ENCODE results near the gene FHOD3. TPM values are rescaled to one million over a fixed set of nuclear protein-coding genes. Genes with fewer than 3 reads are reported as not detected.

FHOD3 gene
- total and polyA plus RNA-seq, 9 of the 15 experiments (the other 6 are each of a cell fraction or from before 2014, with no cell fraction given), result 0.11 TPM; not detected in 8

DNA sequence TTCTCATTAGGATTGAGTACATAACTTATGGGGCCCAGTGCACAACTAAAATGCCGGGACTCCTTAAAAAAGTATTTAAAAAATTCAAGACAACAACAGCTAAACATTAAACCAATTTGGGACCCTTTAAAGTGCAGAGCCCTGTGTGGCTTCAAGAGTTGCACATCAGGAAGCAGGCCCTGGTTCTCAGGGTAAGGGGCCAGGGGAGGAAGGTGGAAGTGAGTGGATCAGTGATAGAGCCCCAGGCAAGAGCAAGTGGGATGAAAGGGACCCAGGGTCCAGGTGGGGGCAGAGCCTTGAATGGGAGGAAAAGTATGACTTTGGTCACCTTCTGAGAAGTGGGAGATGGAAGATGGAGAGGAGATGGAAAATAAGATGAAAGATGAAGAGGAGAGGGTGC, 2.3 kb upstream of the FHOD3 start:
- Histone ChIP-seq H3K27me3 (ENCODE audit: control insufficient read depth in 2 of 2, insufficient read depth in 2 of 2, low read length in 2 of 2) (peaks cover 30 to 32% of the 10 kb centered on the region in 2 experiments), H3K9me3 (replicated peaks; ENCODE audit: control insufficient read depth, insufficient read depth, low read depth, low read length) (no peaks in the 10 kb centered on the region), H3K4me3 (no peak overlapping the region), H3K9ac (ENCODE audit: insufficient read depth in 1 of 2, low read depth in 2 of 2, low read length in 2 of 2) (no peak overlapping the region), H3K36me3 (ENCODE audit: control insufficient read depth, insufficient read depth, low read length) (no peaks in the 10 kb centered on the region), H3K27ac (ENCODE audit: extremely low read depth, low read depth, low read length) (no peak overlapping the region), H4K20me1 (replicated peaks; ENCODE audit: control insufficient read depth, insufficient read depth, low read length) (peaks cover 4% of the 10 kb centered on the region; the same call in 1 of the 2 replicates), H3K79me2 (ENCODE audit: control insufficient read depth, insufficient read depth, low read length) (no peaks in the 10 kb centered on the region), H3K4me1 (replicated peaks in 1 of 2; ENCODE audit: control insufficient read depth in 2 of 2, insufficient read depth in 2 of 2, low read length in 2 of 2) (peaks cover 0 to 20% of the 10 kb centered on the region in 2 experiments; a peak in 4 of 5 replicates), H3K4me2 (ENCODE audit: insufficient read depth, low read length) (no peak overlapping the region), H2AFZ (ENCODE audit: low read depth, low read length) (no peak overlapping the region), H3K9me1 (ENCODE audit: control insufficient read depth, insufficient read depth, low read length) (no peaks in the 10 kb centered on the region)
- DNase-seq (ENCODE audit: extremely low read depth in 1 of 4, low spot score in 3 of 4), result no peak
- POLR2A ChIA-PET, result no interaction called here
- 0% methylated on average over 1 of the region's 1 CpG for WGBS (ENCODE audit: insufficient coverage, low coverage, missing lambda C conversion rate)
- FAIRE-seq, result no peak
- TF ChIP-seq, protein P1, sequence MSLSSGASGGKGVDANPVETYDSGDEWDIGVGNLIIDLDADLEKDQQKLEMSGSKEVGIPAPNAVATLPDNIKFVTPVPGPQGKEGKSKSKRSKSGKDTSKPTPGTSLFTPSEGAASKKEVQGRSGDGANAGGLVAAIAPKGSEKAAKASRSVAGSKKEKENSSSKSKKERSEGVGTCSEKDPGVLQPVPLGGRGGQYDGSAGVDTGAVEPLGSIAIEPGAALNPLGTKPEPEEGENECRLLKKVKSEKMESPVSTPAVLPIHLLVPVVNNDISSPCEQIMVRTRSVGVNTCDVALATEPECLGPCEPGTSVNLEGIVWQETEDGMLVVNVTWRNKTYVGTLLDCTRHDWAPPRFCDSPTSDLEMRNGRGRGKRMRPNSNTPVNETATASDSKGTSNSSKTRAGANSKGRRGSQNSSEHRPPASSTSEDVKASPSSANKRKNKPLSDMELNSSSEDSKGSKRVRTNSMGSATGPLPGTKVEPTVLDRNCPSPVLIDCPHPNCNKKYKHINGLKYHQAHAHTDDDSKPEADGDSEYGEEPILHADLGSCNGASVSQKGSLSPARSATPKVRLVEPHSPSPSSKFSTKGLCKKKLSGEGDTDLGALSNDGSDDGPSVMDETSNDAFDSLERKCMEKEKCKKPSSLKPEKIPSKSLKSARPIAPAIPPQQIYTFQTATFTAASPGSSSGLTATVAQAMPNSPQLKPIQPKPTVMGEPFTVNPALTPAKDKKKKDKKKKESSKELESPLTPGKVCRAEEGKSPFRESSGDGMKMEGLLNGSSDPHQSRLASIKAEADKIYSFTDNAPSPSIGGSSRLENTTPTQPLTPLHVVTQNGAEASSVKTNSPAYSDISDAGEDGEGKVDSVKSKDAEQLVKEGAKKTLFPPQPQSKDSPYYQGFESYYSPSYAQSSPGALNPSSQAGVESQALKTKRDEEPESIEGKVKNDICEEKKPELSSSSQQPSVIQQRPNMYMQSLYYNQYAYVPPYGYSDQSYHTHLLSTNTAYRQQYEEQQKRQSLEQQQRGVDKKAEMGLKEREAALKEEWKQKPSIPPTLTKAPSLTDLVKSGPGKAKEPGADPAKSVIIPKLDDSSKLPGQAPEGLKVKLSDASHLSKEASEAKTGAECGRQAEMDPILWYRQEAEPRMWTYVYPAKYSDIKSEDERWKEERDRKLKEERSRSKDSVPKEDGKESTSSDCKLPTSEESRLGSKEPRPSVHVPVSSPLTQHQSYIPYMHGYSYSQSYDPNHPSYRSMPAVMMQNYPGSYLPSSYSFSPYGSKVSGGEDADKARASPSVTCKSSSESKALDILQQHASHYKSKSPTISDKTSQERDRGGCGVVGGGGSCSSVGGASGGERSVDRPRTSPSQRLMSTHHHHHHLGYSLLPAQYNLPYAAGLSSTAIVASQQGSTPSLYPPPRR (CRISPR knock-in tag; IDR thresholded peaks at IDR 0.05; ENCODE audit: borderline replicate concordance), result no peak
- TF ChIP-seq ZNF551 (CRISPR knock-in tag; IDR thresholded peaks at IDR 0.05) (no peak), MEF2A (IDR thresholded peaks at IDR 0.05; ENCODE audit: control insufficient read depth, low read depth, low read length) (no peak), FOXA3 (CRISPR knock-in tag; conservative IDR thresholded peaks at IDR 0.05 in 1 of 2, IDR thresholded peaks at IDR 0.05 in 1 of 2) (no peak), NCOR1 (IDR thresholded peaks at IDR 0.05) (no peak), TEAD2 (tag; IDR thresholded peaks at IDR 0.05) (no peak), PRPF4 (IDR thresholded peaks at IDR 0.05; ENCODE audit: insufficient read depth, low read depth, low read length, poor library complexity, severe bottlenecking) (no peak), RFX7 (CRISPR knock-in tag; IDR thresholded peaks at IDR 0.05) (no peak), SRF (CRISPR knock-in tag; IDR thresholded peaks at IDR 0.05) (no peak), ZNF696 (CRISPR knock-in tag; conservative IDR thresholded peaks at IDR 0.05) (no peak), PML (IDR thresholded peaks at IDR 0.05; ENCODE audit: low read length) (no peak), KLF6 (CRISPR knock-in tag; IDR thresholded peaks at IDR 0.05; ENCODE audit: borderline replicate concordance) (no peak), IFI16 (CRISPR knock-in tag; IDR thresholded peaks at IDR 0.05) (no peak)
- CTCF ChIA-PET (ENCODE audit: low intra/inter-chr PET ratio), result no interaction called here
- no TSS peak for BruUV-seq (replicated peaks)
- intact Hi-C loops (cut with micrococcal nuclease) (loop anchor here (5.0 kb wide), 1 partner anchor 277 kb away; no protein-coding TSS in a partner anchor), in situ Hi-C loops (cut with MboI) (no loop called here)
- no peak for ATAC-seq

All from K562 (cell line).